HepG2 (cell line): ENCODE results near the gene BCL6. TPM values are rescaled to one million over a fixed set of nuclear protein-coding genes. Genes with fewer than 3 reads are reported as not detected.

Experiments used
- AHR ChIP-seq: IDR thresholded peaks from 2 replicates; pipeline ENCODE4 v1.6.1; 2018; ENCODE audit warnings: missing genetic modification reagents, missing compliant biosample characterization
- KAT7 ChIP-seq: IDR thresholded peaks from 2 replicates; pipeline ENCODE4 v1.6.1; 2018; ENCODE audit warnings: borderline replicate concordance, missing compliant biosample characterization
- MATR3 ChIP-seq: sonication (generic); formaldehyde crosslinking; IDR thresholded peaks from 2 replicates; pipeline ENCODE4 v1.4.0; 2020; ENCODE audit warnings: missing genetic modification reagents
- MTF1 ChIP-seq: sonication (generic); formaldehyde crosslinking; IDR thresholded peaks from 2 replicates; pipeline ENCODE4 v1.5.0; 2020; ENCODE audit warnings: missing genetic modification reagents
- NCOR1 ChIP-seq: fragments of 200-600 bp; sonication (generic); IDR thresholded peaks from 2 replicates; pipeline ENCODE4 v1.7.0; 2017; ENCODE audit warnings: antibody characterized with exemption, low read length, borderline replicate concordance
- PCBP2 ChIP-seq: fragments of 200-400 bp; formaldehyde crosslinking; optimal IDR thresholded peaks from 2 replicates; pipeline ENCODE3; 2018; ENCODE audit warnings: low read length, low read depth; ENCODE audit not compliant: poor library complexity, severe bottlenecking
- POLR2A ChIP-seq, 2 experiments: IDR thresholded peaks; 2 replicates each; pipeline ENCODE4 v1.6.1; 2011; ENCODE audit warnings: low read depth in 2 of 2, low read length in 2 of 2, mild to moderate bottlenecking in 1 of 2, moderate library complexity in 1 of 2; ENCODE audit not compliant: insufficient read depth in 1 of 2
- PPARG ChIP-seq: conservative IDR thresholded peaks from 2 replicates; pipeline ENCODE4 v1.6.1; 2016; ENCODE audit warnings: missing biosample characterization, missing genetic modification reagents
- XBP1 ChIP-seq: sonication (generic); formaldehyde crosslinking; IDR thresholded peaks from 2 replicates; pipeline ENCODE4 v1.5.0; 2020; ENCODE audit warnings: missing genetic modification reagents
- ZC3H13 ChIP-seq: sonication (generic); formaldehyde crosslinking; IDR thresholded peaks from 2 replicates; pipeline ENCODE4 v1.8.1; 2023; ENCODE audit warnings: mild to moderate bottlenecking, missing genetic modification reagents, moderate library complexity
- ZNF224 ChIP-seq: sonication (generic); formaldehyde crosslinking; IDR thresholded peaks from 2 replicates; pipeline ENCODE4 v1.5.0; 2020; ENCODE audit warnings: mild to moderate bottlenecking, missing genetic modification reagents
- ZNF546 ChIP-seq: sonication (generic); formaldehyde crosslinking; conservative IDR thresholded peaks from 2 replicates; pipeline ENCODE4 v1.8.1; 2023; ENCODE audit warnings: mild to moderate bottlenecking, missing genetic modification reagents
- ZSCAN21 ChIP-seq: sonication (generic); formaldehyde crosslinking; IDR thresholded peaks from 2 replicates; pipeline ENCODE4 v1.8.0; 2022; ENCODE audit warnings: mild to moderate bottlenecking, missing genetic modification reagents, moderate library complexity, borderline replicate concordance
- ZSCAN22 ChIP-seq: sonication (generic); formaldehyde crosslinking; IDR thresholded peaks from 2 replicates; pipeline ENCODE4 v1.4.0; 2020; ENCODE audit warnings: mild to moderate bottlenecking, missing genetic modification reagents
- polyA plus RNA-seq, 8 experiments: library from polyadenylated mRNA; depleted of rRNA in 3 of 8; stranded (reverse) in 7 of 8; unstranded in 1 of 8; fragments of >200 nt; fragmentation: Illumina TruSeq in 4 of 8; extraction: Trizol in 4 of 8; gene quantifications; 2 replicates each; pipeline versions ENCODE4 v1.2.1 to v1.2.3, GENCODE V29; 2011 to 2016; ENCODE audit warnings: low read depth in 4 of 8, missing spikeins in 1 of 8, mixed read lengths in 1 of 8; ENCODE audit not compliant: insufficient read depth in 1 of 8
- total RNA-seq, 5 experiments: library from RNA; depleted of rRNA; stranded (reverse); fragments of >200 nt; fragmentation: Illumina TruSeq; extraction: Trizol; gene quantifications; 2 replicates each; pipeline ENCODE4 v1.2.3, GENCODE V29; 2016; ENCODE audit warnings: low read depth in 1 of 5
- TF ChIP-seq, protein P1 (sequence below): sonication (generic); formaldehyde crosslinking; IDR thresholded peaks from 2 replicates; pipeline ENCODE4 v1.9.0; 2021; ENCODE audit warnings: mild to moderate bottlenecking, missing genetic modification reagents
- TF ChIP-seq, protein P2 (sequence below): sonication (generic); formaldehyde crosslinking; IDR thresholded peaks from 2 replicates; pipeline ENCODE4 v1.5.0; 2020; ENCODE audit warnings: missing genetic modification reagents
- TF ChIP-seq, protein P3 (sequence below), 2 experiments: sonication (generic) in 1 of 2; formaldehyde crosslinking in 1 of 2; IDR thresholded peaks; 2 replicates each; pipeline versions ENCODE4 v1.4.0 to v1.6.1; 2016 to 2020; ENCODE audit warnings: borderline replicate concordance in 1 of 2, low read depth in 1 of 2, mild to moderate bottlenecking in 1 of 2, missing genetic modification reagents in 1 of 2
- TF ChIP-seq, protein P4 (sequence below): sonication (generic); formaldehyde crosslinking; IDR thresholded peaks from 2 replicates; pipeline ENCODE4 v1.5.1; 2020; ENCODE audit warnings: mild to moderate bottlenecking, missing genetic modification reagents, moderate library complexity

Gene BCL6
- total and polyA plus RNA-seq, 2 of the 13 experiments (the other 11 are each of a cell fraction or from before 2014, with no cell fraction given) = 21.2 to 53.7 TPM

DNA sequence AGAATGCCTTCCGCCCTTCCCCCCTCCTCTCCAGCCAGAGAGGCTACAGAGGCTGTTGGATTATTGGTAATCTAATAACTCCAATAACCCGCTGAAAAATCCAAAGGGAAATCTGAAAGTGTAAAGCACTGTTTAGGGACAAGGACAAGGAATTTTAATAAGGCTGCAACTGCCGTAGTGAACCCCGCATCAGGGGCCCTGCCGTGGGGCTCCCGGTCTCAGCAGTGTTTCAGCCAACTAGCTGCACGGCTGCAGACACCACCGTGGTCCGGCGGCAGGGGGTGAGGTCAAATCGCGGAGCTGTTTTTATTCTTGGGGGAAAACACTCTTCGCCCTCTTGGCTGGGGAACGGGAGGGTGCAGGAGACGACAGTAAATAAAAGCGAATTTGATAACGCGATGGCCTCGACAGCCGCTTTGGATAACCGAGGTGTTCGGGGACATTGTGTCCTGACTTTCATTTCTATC lies 6.1 kb downstream of the BCL6 start (continued):
- TF ChIP-seq, protein P1, sequence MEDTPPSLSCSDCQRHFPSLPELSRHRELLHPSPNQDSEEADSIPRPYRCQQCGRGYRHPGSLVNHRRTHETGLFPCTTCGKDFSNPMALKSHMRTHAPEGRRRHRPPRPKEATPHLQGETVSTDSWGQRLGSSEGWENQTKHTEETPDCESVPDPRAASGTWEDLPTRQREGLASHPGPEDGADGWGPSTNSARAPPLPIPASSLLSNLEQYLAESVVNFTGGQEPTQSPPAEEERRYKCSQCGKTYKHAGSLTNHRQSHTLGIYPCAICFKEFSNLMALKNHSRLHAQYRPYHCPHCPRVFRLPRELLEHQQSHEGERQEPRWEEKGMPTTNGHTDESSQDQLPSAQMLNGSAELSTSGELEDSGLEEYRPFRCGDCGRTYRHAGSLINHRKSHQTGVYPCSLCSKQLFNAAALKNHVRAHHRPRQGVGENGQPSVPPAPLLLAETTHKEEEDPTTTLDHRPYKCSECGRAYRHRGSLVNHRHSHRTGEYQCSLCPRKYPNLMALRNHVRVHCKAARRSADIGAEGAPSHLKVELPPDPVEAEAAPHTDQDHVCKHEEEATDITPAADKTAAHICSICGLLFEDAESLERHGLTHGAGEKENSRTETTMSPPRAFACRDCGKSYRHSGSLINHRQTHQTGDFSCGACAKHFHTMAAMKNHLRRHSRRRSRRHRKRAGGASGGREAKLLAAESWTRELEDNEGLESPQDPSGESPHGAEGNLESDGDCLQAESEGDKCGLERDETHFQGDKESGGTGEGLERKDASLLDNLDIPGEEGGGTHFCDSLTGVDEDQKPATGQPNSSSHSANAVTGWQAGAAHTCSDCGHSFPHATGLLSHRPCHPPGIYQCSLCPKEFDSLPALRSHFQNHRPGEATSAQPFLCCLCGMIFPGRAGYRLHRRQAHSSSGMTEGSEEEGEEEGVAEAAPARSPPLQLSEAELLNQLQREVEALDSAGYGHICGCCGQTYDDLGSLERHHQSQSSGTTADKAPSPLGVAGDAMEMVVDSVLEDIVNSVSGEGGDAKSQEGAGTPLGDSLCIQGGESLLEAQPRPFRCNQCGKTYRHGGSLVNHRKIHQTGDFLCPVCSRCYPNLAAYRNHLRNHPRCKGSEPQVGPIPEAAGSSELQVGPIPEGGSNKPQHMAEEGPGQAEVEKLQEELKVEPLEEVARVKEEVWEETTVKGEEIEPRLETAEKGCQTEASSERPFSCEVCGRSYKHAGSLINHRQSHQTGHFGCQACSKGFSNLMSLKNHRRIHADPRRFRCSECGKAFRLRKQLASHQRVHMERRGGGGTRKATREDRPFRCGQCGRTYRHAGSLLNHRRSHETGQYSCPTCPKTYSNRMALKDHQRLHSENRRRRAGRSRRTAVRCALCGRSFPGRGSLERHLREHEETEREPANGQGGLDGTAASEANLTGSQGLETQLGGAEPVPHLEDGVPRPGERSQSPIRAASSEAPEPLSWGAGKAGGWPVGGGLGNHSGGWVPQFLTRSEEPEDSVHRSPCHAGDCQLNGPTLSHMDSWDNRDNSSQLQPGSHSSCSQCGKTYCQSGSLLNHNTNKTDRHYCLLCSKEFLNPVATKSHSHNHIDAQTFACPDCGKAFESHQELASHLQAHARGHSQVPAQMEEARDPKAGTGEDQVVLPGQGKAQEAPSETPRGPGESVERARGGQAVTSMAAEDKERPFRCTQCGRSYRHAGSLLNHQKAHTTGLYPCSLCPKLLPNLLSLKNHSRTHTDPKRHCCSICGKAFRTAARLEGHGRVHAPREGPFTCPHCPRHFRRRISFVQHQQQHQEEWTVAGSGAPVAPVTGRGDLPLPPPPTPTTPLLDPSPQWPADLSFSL = no peak
- TF ChIP-seq ZSCAN22 = no peak
- TF ChIP-seq XBP1 (CRISPR knock-in tag) = no peak
- TF ChIP-seq ZSCAN21 (CRISPR knock-in tag) = no peak
- TF ChIP-seq, protein P2, sequence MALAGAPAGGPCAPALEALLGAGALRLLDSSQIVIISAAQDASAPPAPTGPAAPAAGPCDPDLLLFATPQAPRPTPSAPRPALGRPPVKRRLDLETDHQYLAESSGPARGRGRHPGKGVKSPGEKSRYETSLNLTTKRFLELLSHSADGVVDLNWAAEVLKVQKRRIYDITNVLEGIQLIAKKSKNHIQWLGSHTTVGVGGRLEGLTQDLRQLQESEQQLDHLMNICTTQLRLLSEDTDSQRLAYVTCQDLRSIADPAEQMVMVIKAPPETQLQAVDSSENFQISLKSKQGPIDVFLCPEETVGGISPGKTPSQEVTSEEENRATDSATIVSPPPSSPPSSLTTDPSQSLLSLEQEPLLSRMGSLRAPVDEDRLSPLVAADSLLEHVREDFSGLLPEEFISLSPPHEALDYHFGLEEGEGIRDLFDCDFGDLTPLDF = no peak
- 0 out of 4 replicates have a peak, but pooled peaks of 1 of the 2 experiments have one; percentile 8 for TF ChIP-seq POLR2A (IDR thresholded peaks at IDR 0.05; ENCODE audit: insufficient read depth in 1 of 2, low read depth in 2 of 2, low read length in 2 of 2)
- no peak for TF ChIP-seq PCBP2
- 0 out of 2 replicates have a peak, but pooled peaks have one; percentile 0 for TF ChIP-seq AHR (CRISPR knock-in tag)
- TF ChIP-seq ZNF546 = no peak
- no peak for TF ChIP-seq NCOR1
- TF ChIP-seq, protein P3, sequence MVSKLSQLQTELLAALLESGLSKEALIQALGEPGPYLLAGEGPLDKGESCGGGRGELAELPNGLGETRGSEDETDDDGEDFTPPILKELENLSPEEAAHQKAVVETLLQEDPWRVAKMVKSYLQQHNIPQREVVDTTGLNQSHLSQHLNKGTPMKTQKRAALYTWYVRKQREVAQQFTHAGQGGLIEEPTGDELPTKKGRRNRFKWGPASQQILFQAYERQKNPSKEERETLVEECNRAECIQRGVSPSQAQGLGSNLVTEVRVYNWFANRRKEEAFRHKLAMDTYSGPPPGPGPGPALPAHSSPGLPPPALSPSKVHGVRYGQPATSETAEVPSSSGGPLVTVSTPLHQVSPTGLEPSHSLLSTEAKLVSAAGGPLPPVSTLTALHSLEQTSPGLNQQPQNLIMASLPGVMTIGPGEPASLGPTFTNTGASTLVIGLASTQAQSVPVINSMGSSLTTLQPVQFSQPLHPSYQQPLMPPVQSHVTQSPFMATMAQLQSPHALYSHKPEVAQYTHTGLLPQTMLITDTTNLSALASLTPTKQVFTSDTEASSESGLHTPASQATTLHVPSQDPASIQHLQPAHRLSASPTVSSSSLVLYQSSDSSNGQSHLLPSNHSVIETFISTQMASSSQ (IDR thresholded peaks at IDR 0.05; ENCODE audit: low read depth) = no peak
- TF ChIP-seq, protein P3 (CRISPR knock-in tag; IDR thresholded peaks at IDR 0.05; ENCODE audit: borderline replicate concordance) = no peak
- TF ChIP-seq ZC3H13 = no peak
- TF ChIP-seq, protein P4, sequence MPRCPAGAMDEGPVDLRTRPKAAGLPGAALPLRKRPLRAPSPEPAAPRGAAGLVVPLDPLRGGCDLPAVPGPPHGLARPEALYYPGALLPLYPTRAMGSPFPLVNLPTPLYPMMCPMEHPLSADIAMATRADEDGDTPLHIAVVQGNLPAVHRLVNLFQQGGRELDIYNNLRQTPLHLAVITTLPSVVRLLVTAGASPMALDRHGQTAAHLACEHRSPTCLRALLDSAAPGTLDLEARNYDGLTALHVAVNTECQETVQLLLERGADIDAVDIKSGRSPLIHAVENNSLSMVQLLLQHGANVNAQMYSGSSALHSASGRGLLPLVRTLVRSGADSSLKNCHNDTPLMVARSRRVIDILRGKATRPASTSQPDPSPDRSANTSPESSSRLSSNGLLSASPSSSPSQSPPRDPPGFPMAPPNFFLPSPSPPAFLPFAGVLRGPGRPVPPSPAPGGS (CRISPR knock-in tag) = no peak
- TF ChIP-seq PPARG (CRISPR knock-in tag) = no peak
- no peak for TF ChIP-seq MATR3 (CRISPR knock-in tag)
- 0 out of 2 replicates have a peak, but pooled peaks have one; percentile 14 for TF ChIP-seq KAT7 (CRISPR knock-in tag)
- no peak for TF ChIP-seq ZNF224
- no peak for TF ChIP-seq MTF1
